GM18502 (cell line): ENCODE results near the gene DPEP1.
A peak's percentile ranks its signal among the peaks of the same experiment; 100 is the strongest.
"Not testable (repeated sequence)": the region's sequence is repeated elsewhere in the genome, so short reads cannot be mapped to it uniquely, and the experiment has no call there.

ENCODE experiments used
- ATAC-seq: cut with Tn5 transposase; IDR thresholded peaks from one replicate; pipeline ENCODE4 v1.9.1; 2021; ENCODE audit warnings: mild to moderate bottlenecking; ENCODE audit not compliant: unreplicated experiment, poor library complexity

The DPEP1 gene

GRCh38 chr16:89641458-89642119, 28.1 kb downstream of the DPEP1 start:
- ATAC-seq: no peak

- ATAC-seq: no peak
Measured at GRCh38 chr16:89642574-89642973, 29.1 kb downstream of the DPEP1 start.

GRCh38 chr16:89643769-89644300, 30.4 kb downstream of the DPEP1 start:
- no peak for ATAC-seq

DNA sequence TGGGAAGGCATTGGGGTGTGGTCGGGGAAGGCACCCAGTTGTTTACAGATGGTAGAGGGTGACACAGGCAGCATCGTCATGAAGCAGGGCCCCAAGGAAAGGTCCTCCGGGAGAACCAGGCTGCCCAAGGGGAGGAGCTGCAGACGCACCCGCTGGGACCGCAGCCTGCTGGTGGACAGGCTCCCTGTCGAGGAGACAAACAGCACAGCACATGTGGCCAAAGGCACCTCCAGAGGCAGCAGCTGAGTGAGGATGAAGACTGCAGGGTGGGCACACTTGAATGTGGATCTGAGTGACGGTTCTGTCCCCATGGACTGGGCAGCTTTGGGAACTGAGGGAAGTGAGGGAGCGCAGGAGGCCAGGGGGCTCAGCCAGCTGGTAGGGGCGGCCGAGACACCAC, 31.7 kb downstream of the DPEP1 start:
- no peak for ATAC-seq

GRCh38 chr16:89646270-89646669, 32.8 kb downstream of the DPEP1 start:
- no peak for ATAC-seq

DNA sequence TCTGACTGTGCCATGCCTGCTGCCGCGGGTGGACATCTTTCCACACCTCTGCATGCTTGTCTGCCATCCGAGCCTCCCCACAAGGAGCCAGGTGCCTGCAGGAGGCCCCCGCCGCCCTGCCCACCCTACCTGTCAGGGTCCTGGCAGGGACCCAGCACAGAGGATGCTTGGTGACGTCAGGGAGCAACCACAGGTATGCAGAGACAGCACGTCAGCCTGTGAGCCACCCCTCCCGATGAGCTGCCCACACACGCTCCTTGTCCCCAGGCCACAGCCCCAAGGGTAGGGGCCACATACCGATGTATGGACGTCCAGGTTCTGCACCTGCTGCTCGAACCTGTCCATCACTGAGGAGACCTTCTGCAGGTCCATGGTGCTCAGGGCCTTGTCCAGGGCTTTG, 33.5 kb downstream of the DPEP1 start:
- ATAC-seq: no peak

GRCh38 chr16:89651584-89651983, 38.1 kb downstream of the DPEP1 start:
- no peak for ATAC-seq

DNA sequence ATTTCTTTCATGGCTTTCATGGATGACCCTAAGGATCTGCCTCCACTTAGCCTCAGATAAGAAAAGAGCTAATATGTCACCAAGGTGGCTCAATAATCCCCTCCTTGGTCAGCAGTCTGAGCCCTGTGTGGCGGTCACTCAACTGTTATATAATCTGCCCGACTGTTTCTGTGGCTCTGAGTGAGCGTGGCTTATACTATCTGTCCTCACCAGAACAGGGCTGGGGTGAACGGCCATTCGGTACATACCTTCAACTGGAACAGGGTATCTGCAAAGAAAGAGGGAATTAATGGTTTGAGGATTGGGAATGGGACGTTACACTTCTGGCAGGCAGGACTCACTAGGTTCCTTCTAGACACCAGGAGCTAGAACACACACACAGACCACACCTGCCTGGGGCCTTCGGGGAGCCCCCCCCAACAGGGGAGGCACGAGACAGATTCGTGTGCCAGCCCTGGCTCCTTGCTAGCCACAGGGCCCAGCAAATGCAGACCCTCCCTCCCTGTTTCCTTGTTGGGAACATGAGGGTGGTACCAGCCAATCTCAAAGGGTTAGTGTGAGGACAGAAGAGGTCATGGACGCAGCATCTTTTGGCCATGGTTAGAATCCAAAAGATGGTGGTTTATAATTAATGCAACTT, 40.3 kb downstream of the DPEP1 start:
- ATAC-seq: no peak

DNA sequence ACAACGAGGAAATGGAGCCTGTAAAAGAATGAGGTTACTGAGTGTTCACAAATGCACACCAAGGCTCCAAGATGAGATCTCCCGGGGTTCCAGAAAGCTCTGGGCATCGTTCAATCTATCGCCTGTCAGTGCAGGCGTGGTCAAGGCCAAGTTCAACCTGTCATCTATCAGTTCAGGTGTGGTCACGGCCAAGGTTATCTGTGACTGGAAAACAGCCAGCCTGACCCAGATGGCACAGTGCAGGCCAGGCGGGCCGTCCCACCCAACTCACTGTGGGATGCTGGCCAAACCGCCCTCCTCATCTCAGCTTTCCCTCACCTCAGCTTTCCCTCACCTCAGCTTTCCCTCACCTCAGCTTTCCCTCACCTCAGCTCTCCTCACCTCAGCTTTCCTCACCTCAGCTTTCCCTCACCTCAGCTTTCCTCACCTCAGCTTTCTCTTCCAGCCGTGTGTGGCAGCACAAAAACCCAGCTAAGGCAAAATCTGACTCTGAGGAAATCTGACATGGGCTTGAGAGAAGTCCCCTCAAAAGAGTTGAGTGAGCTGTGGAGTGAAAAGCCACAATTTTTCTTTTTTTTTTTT, 41.7 kb downstream of the DPEP1 start:
- ATAC-seq: no peak

GRCh38 chr16:89656435-89657121, 43.1 kb downstream of the DPEP1 start:
- no peak for ATAC-seq

DNA sequence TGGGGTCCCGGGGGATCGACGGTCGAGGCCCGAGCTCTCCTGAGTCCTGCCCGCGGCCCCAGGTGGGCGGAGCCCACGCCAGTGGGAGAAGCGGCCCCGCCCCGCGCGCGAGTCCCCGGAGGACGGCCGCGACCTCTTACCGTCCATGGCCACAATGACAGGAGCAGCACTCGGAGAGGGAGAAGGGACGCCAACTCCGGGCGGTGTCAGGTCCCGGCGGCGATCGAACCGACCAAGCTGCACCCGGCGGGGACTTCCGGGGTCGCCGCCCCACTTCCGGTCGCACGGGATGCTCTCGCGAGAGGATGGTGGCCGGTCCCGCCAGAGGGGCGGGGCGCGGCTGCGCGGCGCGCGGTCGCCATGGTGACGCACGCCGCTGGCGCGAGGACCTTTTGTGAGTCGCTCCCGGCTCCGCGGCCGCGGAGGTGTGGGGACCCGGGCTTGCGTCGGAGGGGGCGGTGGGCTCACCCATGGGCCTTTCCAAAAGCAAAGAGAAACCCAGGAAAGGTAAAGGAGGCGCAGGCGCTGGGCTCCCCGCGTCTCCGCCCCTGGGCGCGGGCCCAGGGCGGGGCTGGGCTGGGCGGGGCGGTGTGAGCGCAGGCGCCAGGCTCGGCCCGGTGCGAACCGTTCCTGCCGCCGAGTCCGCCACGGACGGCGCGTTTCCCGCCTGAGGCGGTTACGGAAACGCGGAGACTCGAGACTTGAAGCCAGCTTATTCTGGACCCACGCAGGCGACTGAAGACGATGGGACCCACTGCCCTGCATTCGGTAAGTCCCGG, 44.2 kb downstream of the DPEP1 start, which contains the start of the genes CHMP1A and SPATA33:
TSS of gene CHMP1A (minus strand) at position 267 of the 779 bp plus-strand sequence. CDS start at position 147, 120 bp downstream.
TSS of gene SPATA33 (plus strand) at position 395 of the 779 bp plus-strand sequence. CDS start at position 471, 76 bp downstream.
- ATAC-seq: peak; percentile 89

- no peak for ATAC-seq
Measured at GRCh38 chr16:89658221-89658879, 44.9 kb downstream of the DPEP1 start.

DNA sequence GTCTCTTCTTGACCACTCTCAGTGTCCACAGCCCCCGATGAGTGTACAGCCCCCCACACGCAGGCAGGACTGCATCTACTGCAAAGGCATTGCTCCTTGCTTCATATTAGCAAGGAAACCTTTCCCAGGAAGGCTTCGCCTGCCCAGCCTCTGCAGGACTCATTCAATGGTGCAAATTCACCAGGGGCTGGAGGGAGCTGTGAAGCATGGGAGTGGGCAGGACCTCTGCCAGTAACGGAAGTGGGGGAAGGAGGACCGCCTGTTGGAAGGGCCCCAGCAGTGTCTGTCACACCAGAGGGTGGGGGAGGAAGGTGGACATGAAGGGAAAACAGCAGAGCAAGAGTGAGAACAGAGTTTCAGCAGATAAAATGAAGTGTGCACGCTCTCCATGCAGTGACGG, 46.7 kb downstream of the DPEP1 start:
- ATAC-seq: no peak

- ATAC-seq: no peak
Measured at GRCh38 chr16:89661215-89661614, 47.8 kb downstream of the DPEP1 start.

DNA sequence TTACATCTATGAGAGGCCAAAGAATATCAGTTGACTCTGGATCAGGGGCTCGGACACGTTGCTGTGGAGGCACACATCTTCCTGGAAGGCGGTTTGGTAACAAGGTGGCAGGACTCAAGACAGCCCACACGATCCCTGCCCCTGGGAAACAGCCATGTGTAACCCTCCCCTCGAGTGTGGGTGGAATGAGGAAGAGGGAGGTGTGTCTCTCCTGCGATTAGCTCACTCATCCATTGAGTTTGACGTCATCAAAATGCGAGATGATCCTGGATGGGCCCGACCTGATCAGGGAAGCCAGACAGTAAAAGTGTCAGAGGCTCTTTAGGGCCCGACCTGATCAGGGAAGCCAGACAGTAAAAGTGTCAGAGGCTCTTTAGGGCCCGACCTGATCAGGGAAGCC, 50.8 kb downstream of the DPEP1 start:
- not testable (repeated sequence) for ATAC-seq

- not testable (repeated sequence) for ATAC-seq
Measured at GRCh38 chr16:89667000-89667399, 53.6 kb downstream of the DPEP1 start.

GRCh38 chr16:89667633-89668032, 54.2 kb downstream of the DPEP1 start:
- no peak for ATAC-seq

DNA sequence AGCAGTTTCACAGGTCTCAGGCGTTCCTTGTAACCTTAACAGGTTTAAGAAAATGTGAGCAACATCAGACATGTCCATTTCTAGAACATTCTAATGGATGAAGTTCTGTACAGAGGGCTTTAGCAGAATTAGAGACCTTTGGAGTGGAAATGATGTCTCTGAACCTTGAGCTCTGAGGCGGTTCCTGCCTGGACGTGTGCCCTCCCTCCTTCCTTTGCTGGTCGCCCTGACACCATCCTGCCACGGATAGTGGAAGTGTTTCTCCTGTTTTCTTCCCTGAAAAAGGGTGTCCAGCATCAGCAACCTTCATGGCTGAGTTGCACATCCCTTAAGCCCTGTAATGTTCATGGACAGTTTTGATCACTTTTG, 55.3 kb downstream of the DPEP1 start:
- ATAC-seq: no peak

GRCh38 chr16:89669755-89670154, 56.3 kb downstream of the DPEP1 start:
- no peak for ATAC-seq
